WTC11 (cell line): Measurements from ENCODE around the gene FKBP4.

Experiments
- CTCF ChIP-seq: fragments of 200-600 bp; IDR thresholded peaks from 2 replicates; pipeline ENCODE4 v1.8.0; 2022; ENCODE audit warnings: antibody characterized with exemption
- E2F1 ChIP-seq: sonication (generic); formaldehyde crosslinking; IDR thresholded peaks from 2 replicates; pipeline ENCODE4 v1.8.0; 2022; ENCODE audit warnings: mild to moderate bottlenecking, missing genetic modification reagents
- ESRRA ChIP-seq: sonication (generic); formaldehyde crosslinking; IDR thresholded peaks from 2 replicates; pipeline ENCODE4 v1.8.1; 2022; ENCODE audit warnings: mild to moderate bottlenecking, missing genetic modification reagents, borderline replicate concordance
- MAX ChIP-seq: sonication (generic); formaldehyde crosslinking; IDR thresholded peaks from 2 replicates; pipeline ENCODE4 v1.8.0; 2022; ENCODE audit warnings: mild to moderate bottlenecking, missing genetic modification reagents
- NFYB ChIP-seq: sonication (generic); formaldehyde crosslinking; conservative IDR thresholded peaks from 2 replicates; pipeline ENCODE4 v1.8.0; 2022; ENCODE audit warnings: low read depth, missing genetic modification reagents
- PREB ChIP-seq: sonication (generic); formaldehyde crosslinking; IDR thresholded peaks from 2 replicates; pipeline ENCODE4 v1.8.1; 2022; ENCODE audit warnings: mild to moderate bottlenecking, missing genetic modification reagents, moderate library complexity, borderline replicate concordance
- SMAD3 ChIP-seq: sonication (generic); formaldehyde crosslinking; IDR thresholded peaks from 2 replicates; pipeline ENCODE4 v1.8.0; 2022; ENCODE audit warnings: missing genetic modification reagents, mild to moderate bottlenecking, borderline replicate concordance
- ZNF232 ChIP-seq: sonication (generic); formaldehyde crosslinking; IDR thresholded peaks from 2 replicates; pipeline ENCODE4 v1.8.0; 2022; ENCODE audit warnings: mild to moderate bottlenecking, missing genetic modification reagents

GRCh38 chr12:2833810-2834209, 39.0 kb downstream of the FKBP4 start:
- TF ChIP-seq CTCF (no peak), E2F1 (CRISPR knock-in tag) (no peak), NFYB (CRISPR knock-in tag) (no peak), ESRRA (CRISPR knock-in tag) (no peak), SMAD3 (no peak), PREB (CRISPR knock-in tag) (no peak), MAX (CRISPR knock-in tag) (no peak), ZNF232 (CRISPR knock-in tag) (no peak)
